DOHH2 (cell line): Measurements from ENCODE around the gene ADAM30.

Source experiments
- EZH2phosphoT487 ChIP-seq: fragments of 200-600 bp; sonication (generic); IDR thresholded peaks from 2 replicates; pipeline ENCODE4 v1.6.1; 2017; ENCODE audit warnings: borderline replicate concordance, mild to moderate bottlenecking, antibody characterized with exemption, low read length, moderate library complexity, mixed read lengths
- TF ChIP-seq, protein P1 (sequence below): fragments of 200-600 bp; sonication (generic); IDR thresholded peaks from one replicate; pipeline ENCODE4 v1.5.1; 2014; ENCODE audit warnings: antibody characterized with exemption, mild to moderate bottlenecking, low read depth, low read length; ENCODE audit not compliant: poor library complexity, severe bottlenecking

DNA sequence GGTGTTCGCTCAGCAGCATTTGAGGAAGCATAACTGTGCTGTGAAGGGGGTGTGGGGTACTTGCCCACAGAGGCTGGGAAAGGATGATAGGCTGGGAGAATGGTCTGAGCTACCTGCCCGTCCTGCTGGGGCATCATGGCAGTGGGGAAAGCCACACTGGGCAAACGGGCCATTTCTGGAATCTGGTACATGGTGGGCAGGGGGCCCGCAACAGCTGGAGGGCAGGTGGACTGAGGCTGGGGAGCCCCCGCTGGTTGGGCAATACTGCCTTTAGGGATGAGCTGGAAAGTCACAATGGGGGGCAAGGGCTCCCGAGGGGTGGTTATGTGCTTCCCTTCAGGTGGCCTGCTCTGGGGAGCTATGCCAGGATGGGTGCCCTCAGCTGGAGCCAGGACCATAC lies 19.2 kb upstream of the ADAM30 start:
- TF ChIP-seq, protein P1, sequence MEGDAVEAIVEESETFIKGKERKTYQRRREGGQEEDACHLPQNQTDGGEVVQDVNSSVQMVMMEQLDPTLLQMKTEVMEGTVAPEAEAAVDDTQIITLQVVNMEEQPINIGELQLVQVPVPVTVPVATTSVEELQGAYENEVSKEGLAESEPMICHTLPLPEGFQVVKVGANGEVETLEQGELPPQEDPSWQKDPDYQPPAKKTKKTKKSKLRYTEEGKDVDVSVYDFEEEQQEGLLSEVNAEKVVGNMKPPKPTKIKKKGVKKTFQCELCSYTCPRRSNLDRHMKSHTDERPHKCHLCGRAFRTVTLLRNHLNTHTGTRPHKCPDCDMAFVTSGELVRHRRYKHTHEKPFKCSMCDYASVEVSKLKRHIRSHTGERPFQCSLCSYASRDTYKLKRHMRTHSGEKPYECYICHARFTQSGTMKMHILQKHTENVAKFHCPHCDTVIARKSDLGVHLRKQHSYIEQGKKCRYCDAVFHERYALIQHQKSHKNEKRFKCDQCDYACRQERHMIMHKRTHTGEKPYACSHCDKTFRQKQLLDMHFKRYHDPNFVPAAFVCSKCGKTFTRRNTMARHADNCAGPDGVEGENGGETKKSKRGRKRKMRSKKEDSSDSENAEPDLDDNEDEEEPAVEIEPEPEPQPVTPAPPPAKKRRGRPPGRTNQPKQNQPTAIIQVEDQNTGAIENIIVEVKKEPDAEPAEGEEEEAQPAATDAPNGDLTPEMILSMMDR, result no peak
- no peak for TF ChIP-seq EZH2phosphoT487
